Tibial nerve (tissue), 4 donors: ENCODE measurements around the gene FSCN2. TPM values are rescaled to one million over a fixed set of nuclear protein-coding genes. Genes with fewer than 3 reads are reported as not detected.

Experiments
- DNase-seq, 2 donors: peaks; one replicate each; pipeline ENCODE4 v3.0.0-alpha.2; 2019; ENCODE audit warnings: low spot score in 2 of 2
- H3K27ac ChIP-seq, 4 donors: fragments of 200-600 bp; sonication (generic) in 3 of 4; one replicate each; pipeline ENCODE4 v1.5.1; 2017 to 2019; ENCODE audit warnings: mild to moderate bottlenecking in 1 of 4
- H3K27me3 ChIP-seq, 2 donors: fragments of 200-600 bp; sonication (generic) in 1 of 2; one replicate each; pipeline versions ENCODE4 v1.5.1 to v1.6.0; 2017 to 2019
- H3K36me3 ChIP-seq, 3 donors: fragments of 200-600 bp; sonication (generic); one replicate each; pipeline ENCODE4 v1.5.1; 2018 to 2019
- H3K4me1 ChIP-seq, 4 donors: fragments of 200-600 bp; sonication (generic) in 3 of 4; one replicate each; pipeline ENCODE4 v1.5.1; 2017 to 2019
- H3K4me3 ChIP-seq, 4 donors: fragments of 200-600 bp; sonication (generic) in 3 of 4; one replicate each; pipeline ENCODE4 v1.5.1; 2017 to 2019; ENCODE audit warnings: mild to moderate bottlenecking in 1 of 4, moderate library complexity in 1 of 4
- H3K9me3 ChIP-seq, 4 donors: fragments of 200-600 bp; sonication (generic) in 3 of 4; one replicate each; pipeline ENCODE4 v1.5.1; 2017 to 2019
- EP300 ChIP-seq, 2 donors: sonication (generic); formaldehyde crosslinking; IDR thresholded peaks; one replicate each; pipeline ENCODE4 v1.6.1; 2017; ENCODE audit warnings: antibody characterized with exemption in 2 of 2, mild to moderate bottlenecking in 1 of 2
- POLR2A ChIP-seq, 2 donors: fragments of 450-650 bp; IDR thresholded peaks; one replicate each; pipeline ENCODE4 v1.6.1; 2017; ENCODE audit warnings: antibody characterized with exemption in 2 of 2, mild to moderate bottlenecking in 2 of 2, moderate library complexity in 2 of 2
- WGBS, 2 donors: methylation state at CpG; one replicate each; pipeline ENCODE4 v1.1.5; 2018; 5-methylcytosine and 5-hydroxymethylcytosine counted together
- total RNA-seq, 4 donors: library from RNA; depleted of rRNA; stranded (reverse); fragments of >200 nt; gene quantifications; one replicate each; pipeline ENCODE4 v1.1.0, GENCODE V29; 2016
- TF ChIP-seq, protein P1 (sequence below), 5 experiments: fragments of 200-600 bp in 3 of 5; fragments of 450-650 bp in 2 of 5; sonication (generic) in 3 of 5; IDR thresholded peaks; one replicate each; pipeline ENCODE4 v1.5.1; 2016 to 2019; ENCODE audit warnings: antibody characterized with exemption in 5 of 5, mild to moderate bottlenecking in 3 of 5, moderate library complexity in 2 of 5

Gene FSCN2
- total RNA-seq, 4 donors from 2014 or later, result 0.42 to 4.4 (median 3.7) TPM

DNA sequence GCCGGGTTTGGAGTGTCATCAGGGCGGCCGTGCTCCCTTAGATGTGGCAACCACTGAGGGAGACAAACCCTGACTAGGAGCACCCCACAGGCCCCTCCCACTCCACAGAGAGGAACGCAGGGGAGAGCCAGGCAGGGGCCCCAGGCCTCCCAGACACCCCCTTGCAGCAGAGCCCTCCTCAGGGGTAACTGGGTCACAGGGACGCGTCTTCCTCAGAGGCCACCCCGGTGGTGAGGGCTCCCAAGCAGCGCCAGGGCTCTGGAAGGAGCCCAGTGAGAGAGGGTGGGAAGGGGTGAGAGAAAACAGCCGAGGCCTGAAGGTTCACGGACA lies 11.4 kb downstream of the FSCN2 start:
- no peak for TF ChIP-seq EP300 (IDR thresholded peaks at IDR 0.05)
- TF ChIP-seq, protein P1, sequence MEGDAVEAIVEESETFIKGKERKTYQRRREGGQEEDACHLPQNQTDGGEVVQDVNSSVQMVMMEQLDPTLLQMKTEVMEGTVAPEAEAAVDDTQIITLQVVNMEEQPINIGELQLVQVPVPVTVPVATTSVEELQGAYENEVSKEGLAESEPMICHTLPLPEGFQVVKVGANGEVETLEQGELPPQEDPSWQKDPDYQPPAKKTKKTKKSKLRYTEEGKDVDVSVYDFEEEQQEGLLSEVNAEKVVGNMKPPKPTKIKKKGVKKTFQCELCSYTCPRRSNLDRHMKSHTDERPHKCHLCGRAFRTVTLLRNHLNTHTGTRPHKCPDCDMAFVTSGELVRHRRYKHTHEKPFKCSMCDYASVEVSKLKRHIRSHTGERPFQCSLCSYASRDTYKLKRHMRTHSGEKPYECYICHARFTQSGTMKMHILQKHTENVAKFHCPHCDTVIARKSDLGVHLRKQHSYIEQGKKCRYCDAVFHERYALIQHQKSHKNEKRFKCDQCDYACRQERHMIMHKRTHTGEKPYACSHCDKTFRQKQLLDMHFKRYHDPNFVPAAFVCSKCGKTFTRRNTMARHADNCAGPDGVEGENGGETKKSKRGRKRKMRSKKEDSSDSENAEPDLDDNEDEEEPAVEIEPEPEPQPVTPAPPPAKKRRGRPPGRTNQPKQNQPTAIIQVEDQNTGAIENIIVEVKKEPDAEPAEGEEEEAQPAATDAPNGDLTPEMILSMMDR (IDR thresholded peaks at IDR 0.05), result no peak
- TF ChIP-seq POLR2A (IDR thresholded peaks at IDR 0.05), result no peak
- H3K27me3 ChIP-seq, result peaks cover 0 to 35% of the 10 kb centered on the region in 2 donors
- peaks cover 2 to 65% (median 11%) of the 10 kb centered on the region in 3 donors for H3K36me3 ChIP-seq
- WGBS, 2 donors, result 78 to 79% methylated on average over 4 to 10 of the region's 10 CpGs
- no peak overlapping the region for H3K4me3 ChIP-seq
- no peak for DNase-seq
- H3K27ac ChIP-seq, result no peak overlapping the region
- H3K9me3 ChIP-seq, result no peaks in the 10 kb centered on the region
- H3K4me1 ChIP-seq, result peaks cover 0 to 21% (median 12%) of the 10 kb centered on the region in 4 donors

DNA sequence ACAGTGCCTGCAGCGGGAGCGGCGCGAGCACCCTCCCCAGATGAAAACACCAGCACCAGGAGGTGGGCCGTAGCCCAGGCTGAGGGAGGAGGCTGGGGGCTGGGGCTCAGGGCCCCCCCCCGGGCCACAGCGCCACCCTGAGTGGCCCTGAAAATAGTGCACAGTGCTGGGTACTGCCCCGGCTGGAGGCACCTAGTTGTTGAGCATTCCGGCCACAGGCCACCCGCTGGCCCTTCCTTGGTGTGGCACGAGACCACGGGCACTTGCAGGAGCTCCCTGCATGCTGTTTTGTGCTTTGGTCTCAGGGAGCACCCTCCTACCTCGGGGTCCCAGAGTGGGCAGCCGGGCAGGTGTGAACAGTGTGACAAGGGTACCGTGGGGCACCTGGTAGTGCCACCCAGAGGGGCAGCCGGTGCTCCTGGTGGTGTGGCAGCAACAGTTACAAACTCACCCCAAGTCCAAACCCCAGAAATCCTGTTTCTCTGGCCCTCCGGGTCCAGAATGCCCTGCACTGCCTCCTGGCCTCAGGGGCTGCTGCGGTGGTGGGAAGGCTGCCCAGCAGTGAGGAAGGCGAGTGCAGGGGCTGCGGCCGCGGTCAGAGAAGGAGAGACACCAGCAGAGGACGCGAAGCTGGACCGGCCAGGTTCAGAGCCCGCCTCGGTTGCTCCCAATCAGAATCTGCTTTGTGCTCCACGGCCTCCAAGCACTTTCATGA lies 11.9 kb downstream of the FSCN2 start:
- no peak overlapping the region for H3K4me3 ChIP-seq
- no peak for DNase-seq
- 93 to 95% methylated on average over 21 to 23 of the region's 28 CpGs for WGBS, 2 donors
- H3K27ac ChIP-seq, result no peak overlapping the region
- TF ChIP-seq POLR2A (IDR thresholded peaks at IDR 0.05) (no peak), EP300 (IDR thresholded peaks at IDR 0.05) (no peak)
- TF ChIP-seq, protein P1 (IDR thresholded peaks at IDR 0.05), result no peak
- H3K4me1 ChIP-seq, result peaks cover 0 to 21% (median 12%) of the 10 kb centered on the region in 4 donors
- H3K9me3 ChIP-seq, result no peaks in the 10 kb centered on the region
- H3K36me3 ChIP-seq, result peaks cover 2 to 71% (median 11%) of the 10 kb centered on the region in 3 donors
- peaks cover 0 to 30% of the 10 kb centered on the region in 2 donors for H3K27me3 ChIP-seq

DNA sequence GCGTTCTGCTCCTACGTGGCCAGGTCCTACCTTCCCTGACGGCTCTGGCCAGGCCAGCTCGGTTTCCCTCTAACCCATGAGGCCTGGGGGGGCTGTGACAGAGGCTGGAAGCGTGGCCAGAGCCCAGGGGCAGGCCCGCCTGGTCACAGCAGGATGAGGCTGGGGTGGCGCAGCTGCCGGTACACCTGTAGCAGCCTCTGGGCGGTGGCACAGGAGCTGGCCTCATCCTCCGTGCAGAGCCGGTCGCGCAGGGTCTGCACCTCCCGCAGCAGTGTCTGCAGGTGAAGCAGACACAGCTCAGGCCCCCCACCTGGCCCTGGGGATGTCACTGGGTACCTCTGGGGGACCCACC lies 12.5 kb downstream of the FSCN2 start:
- 85 to 93% methylated on average over 6 to 11 of the region's 14 CpGs for WGBS, 2 donors
- no peak for DNase-seq
- H3K4me3 ChIP-seq, result no peak overlapping the region
- TF ChIP-seq EP300 (IDR thresholded peaks at IDR 0.05) (no peak), POLR2A (IDR thresholded peaks at IDR 0.05) (no peak)
- TF ChIP-seq, protein P1 (IDR thresholded peaks at IDR 0.05), result no peak
- H3K27ac ChIP-seq, result no peak overlapping the region
- peaks cover 2 to 77% (median 11%) of the 10 kb centered on the region in 3 donors for H3K36me3 ChIP-seq
- H3K9me3 ChIP-seq, result no peaks in the 10 kb centered on the region
- peaks cover 0 to 21% (median 12%) of the 10 kb centered on the region in 4 donors for H3K4me1 ChIP-seq
- H3K27me3 ChIP-seq, result peaks cover 0 to 25% of the 10 kb centered on the region in 2 donors

DNA sequence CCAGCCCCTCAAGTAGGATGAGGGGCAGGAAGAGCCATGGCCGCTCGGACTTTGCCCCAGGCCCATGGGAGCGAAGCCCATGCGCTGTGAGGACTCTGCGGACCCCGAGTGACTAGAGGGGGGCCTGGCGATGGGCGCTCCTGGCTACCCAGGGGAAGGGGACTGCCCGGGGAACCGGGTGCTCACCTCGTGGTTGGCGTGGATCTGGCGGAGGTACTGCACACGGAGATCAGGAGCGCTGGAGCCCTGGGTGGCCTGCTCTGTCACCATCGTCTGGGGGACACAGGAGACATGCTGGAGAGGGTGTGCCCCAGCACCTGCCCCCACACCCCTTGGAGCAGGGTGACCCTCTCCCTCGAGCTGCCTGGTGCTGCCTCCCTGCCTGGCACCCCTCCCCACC lies 12.9 kb downstream of the FSCN2 start:
- DNase-seq, result no peak
- Histone ChIP-seq H3K36me3 (peaks cover 2 to 81% (median 11%) of the 10 kb centered on the region in 3 donors), H3K27ac (no peak overlapping the region), H3K27me3 (peaks cover 0 to 21% of the 10 kb centered on the region in 2 donors), H3K4me3 (no peak overlapping the region), H3K9me3 (no peaks in the 10 kb centered on the region), H3K4me1 (peaks cover 0 to 20% (median 12%) of the 10 kb centered on the region in 4 donors)
- 84 to 88% methylated on average over 11 to 16 of the region's 17 CpGs for WGBS, 2 donors
- TF ChIP-seq, protein P1 (IDR thresholded peaks at IDR 0.05), result no peak
- no peak for TF ChIP-seq POLR2A (IDR thresholded peaks at IDR 0.05)
- no peak for TF ChIP-seq EP300 (IDR thresholded peaks at IDR 0.05)
